GM12891 (cell line): ENCODE measurements around the gene EAF1.
"Not testable (repeated sequence)": the region's sequence is repeated elsewhere in the genome, so short reads cannot be mapped to it uniquely, and the experiment has no call there.

Source experiments
- DNase-seq: peaks from one replicate; pipeline ENCODE4 v3.0.0; 2011; ENCODE audit warnings: low spot score; ENCODE audit not compliant: insufficient read length
- FAIRE-seq: peaks from 2 replicates; lab custom pipeline; 2011; peaks lifted over from hg19 to GRCh38; lab: Jason Lieb, UNC
- PAX5 ChIP-seq: IDR thresholded peaks from 2 replicates; pipeline ENCODE4 v1.6.1; 2011; ENCODE audit warnings: low read length, moderate library complexity, mild to moderate bottlenecking; ENCODE audit not compliant: insufficient read depth, severe bottlenecking
- POLR2A ChIP-seq: IDR thresholded peaks from 2 replicates; pipeline ENCODE4 v1.6.1; 2011; ENCODE audit warnings: low read depth, low read length, control low read depth
- POLR2AphosphoS5 ChIP-seq: IDR thresholded peaks from 2 replicates; pipeline ENCODE4 v1.6.1; 2011; ENCODE audit warnings: low read depth, low read length, control low read depth
- POU2F2 ChIP-seq: IDR thresholded peaks from 2 replicates; pipeline ENCODE4 v1.6.1; 2011; ENCODE audit warnings: low read depth, mild to moderate bottlenecking, control low read depth, low read length, moderate library complexity
- SPI1 ChIP-seq: IDR thresholded peaks from 2 replicates; pipeline ENCODE4 v1.6.1; 2011; ENCODE audit warnings: low read depth, low read length, control low read depth
- TAF1 ChIP-seq: IDR thresholded peaks from 2 replicates; pipeline ENCODE4 v1.6.1; 2011; ENCODE audit warnings: low read depth, low read length, control low read depth

The EAF1 gene

DNA sequence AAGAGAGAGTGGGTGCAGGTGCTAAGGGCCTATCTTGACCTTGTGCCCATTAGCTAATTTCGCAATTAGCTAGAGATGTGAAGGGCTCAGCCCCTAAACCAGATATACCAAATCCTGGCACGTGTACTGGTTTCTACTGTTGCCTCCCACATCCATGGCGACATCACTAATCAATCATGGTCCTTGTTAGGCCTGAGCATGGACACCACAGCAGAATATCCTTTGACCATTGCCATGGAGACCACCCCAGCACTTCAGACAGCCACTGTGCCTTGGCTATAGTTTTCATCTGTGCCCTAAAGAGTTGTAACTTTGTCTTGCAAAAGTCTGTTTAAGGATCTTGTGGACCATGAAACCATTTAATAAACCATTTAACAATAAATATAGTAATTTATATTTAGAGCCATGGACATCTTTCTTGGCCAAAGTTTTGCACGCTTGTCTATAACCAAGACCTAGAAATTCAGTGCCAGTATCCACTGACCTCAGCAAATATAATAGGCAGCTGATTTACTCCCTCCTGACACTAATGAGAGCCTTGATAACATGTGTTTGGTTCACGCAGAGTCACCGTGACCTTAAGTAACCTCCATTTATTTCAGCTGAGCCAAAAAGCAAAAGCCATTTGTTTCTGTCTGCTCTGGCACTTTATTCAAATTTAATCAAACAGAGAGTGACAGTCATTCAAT lies 50.7 kb downstream of the EAF1 start:
- FAIRE-seq (no peak), DNase-seq (no peak)
- TF ChIP-seq TAF1 = no peak
- no peak for TF ChIP-seq SPI1
- no peak for TF ChIP-seq POU2F2
- TF ChIP-seq POLR2A = no peak
- no peak for TF ChIP-seq PAX5
- TF ChIP-seq POLR2AphosphoS5 = no peak

DNA sequence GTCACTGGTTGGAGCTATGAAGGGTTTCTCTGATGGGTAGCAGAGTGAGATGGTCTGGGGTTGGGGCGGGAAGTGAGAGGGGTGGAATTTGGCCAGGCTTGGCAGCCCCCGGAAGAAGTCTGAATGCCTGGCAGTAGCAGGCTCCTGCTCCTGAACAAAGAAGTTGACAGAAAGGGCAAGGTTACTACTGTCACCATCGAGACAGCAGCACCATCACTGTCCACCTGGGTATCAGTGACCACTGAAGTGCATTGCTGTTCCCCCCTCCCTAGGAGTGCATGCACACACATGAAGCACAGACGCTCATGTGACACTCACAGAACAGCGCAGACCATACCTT lies 51.2 kb downstream of the EAF1 start:
- TF ChIP-seq SPI1 (no peak), PAX5 (no peak), POU2F2 (no peak), TAF1 (no peak), POLR2A (no peak), POLR2AphosphoS5 (no peak)
- no peak for DNase-seq
- no peak for FAIRE-seq

DNA sequence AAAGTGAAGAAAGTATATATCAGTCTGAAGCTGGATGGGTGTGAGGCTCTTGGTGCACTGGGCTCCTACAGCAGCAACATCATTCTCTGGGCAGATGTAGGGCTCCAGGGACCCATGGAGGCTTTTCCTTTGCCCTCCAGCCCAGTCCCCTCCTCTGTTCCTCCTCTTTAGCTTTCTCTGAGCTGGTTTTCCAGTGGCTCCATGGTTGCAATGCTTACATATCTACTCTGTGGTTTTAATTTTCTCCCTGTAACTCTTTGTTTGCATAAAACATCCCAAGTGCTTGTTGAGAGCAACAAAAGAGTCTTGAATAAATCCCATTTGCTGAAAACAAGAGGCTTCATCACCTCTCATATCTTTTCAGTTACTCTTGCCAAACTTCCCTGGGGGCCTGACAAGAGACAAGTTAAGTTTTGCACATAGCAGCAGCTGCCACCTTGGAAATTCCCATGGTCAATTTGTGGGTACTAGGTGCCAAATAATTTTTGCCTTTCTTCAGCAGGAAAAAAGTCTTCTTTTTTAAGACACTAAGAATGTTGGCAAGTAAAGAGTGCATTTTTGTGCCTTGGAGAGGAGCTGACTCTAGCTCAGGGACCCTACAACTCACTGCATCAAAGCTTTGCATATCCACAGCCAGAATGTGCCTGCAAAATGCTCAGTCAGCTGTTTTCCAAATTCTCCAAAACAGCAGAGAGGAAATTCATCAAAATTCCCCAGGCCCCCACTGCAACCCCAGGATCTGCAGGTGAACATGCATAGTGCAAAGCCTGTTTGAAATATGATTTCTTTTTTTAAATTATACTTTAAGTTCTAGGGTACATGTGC lies 52.2 kb downstream of the EAF1 start:
- FAIRE-seq (no peak), DNase-seq (no peak)
- TF ChIP-seq TAF1 (no peak), POLR2A (no peak)

DNA sequence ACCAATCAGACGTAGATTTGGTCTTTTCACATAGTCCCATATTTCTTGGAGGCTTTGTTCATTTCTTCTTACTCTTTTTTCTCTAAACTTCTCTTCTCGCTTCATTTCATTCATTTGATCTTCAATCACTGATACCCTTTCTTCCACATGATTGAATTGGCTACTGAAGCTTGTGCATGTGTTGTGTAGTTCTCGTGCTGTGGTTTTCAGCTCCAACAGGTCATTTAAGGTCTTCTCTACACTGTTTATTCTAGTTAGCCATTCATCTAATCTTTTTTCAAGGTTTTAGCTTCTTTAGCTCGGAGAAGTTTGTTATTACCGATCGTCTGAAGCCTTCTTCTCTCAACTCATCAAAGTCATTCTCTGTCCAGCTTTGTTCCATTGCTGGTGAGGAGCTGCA lies 57.2 kb downstream of the EAF1 start:
- FAIRE-seq, DNase-seq: not testable (repeated sequence)

DNA sequence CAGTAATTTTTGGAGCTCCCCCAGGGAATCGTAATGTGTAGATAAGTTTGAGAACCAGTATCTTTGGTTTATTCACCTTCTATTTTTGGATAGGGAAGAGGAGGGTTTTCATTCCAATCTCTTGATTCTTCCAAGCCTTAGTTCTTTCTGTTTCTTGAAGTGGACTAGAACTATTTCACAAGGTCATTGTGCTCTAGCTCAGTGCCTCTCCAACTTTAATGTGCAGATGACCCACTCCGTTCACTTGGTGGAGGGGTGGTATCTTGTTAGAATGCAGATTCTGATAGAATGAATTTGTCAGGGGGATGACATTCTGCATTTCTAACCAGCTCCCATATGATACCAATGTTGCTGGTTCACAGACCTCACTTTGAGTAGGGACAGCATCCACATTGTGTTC lies 58.6 kb downstream of the EAF1 start:
- DNase-seq = no peak
- TF ChIP-seq POLR2A (no peak), SPI1 (no peak), PAX5 (no peak), POU2F2 (no peak), POLR2AphosphoS5 (no peak), TAF1 (no peak)
- no peak for FAIRE-seq

DNA sequence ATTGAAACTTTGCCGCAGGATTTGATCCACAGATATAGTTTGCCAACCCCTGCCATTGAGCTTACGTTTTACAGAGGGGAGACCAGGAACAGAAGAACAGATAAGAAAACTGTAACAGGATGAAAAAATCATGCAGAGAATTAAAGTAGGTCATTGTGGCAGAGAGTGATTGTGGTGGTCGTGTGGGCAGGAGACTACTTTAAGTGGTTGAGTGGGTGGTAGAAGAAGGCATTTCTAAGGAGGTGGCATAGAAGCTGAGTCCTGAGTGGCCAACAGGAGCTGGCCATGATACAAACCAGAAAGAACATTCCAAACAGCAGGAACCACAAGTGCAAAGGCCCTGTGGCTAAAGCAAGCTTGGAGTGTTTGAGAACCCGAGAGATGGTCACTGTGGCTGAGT lies 59.6 kb downstream of the EAF1 start:
- no peak for FAIRE-seq
- no peak for TF ChIP-seq POU2F2
- no peak for TF ChIP-seq POLR2A
- no peak for TF ChIP-seq SPI1
- TF ChIP-seq TAF1 = no peak
- TF ChIP-seq PAX5 = no peak
- no peak for DNase-seq

DNA sequence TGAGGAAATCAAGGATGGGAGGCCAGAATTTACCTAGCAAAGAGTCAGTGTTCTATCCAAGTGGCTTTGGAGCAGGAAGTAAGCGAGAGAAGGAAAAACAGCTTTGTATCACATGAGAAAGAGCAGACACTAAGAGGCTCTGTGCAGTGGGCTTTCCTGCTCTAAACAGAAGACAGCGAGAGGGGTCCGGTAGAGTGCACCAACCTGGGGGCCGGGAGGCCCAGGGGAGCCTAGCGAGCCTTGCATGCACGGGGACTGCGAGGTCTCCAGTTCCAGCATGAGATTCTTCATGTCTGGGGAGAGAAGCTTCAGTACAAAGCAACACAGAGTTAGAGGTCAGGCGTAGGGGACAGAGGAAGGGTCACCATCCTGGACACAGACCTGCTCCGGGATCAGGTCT lies 60.6 kb downstream of the EAF1 start:
- FAIRE-seq (no peak), DNase-seq (no peak)
- TF ChIP-seq POLR2A (no peak), POU2F2 (no peak), POLR2AphosphoS5 (no peak), TAF1 (no peak), PAX5 (no peak), SPI1 (no peak)

DNA sequence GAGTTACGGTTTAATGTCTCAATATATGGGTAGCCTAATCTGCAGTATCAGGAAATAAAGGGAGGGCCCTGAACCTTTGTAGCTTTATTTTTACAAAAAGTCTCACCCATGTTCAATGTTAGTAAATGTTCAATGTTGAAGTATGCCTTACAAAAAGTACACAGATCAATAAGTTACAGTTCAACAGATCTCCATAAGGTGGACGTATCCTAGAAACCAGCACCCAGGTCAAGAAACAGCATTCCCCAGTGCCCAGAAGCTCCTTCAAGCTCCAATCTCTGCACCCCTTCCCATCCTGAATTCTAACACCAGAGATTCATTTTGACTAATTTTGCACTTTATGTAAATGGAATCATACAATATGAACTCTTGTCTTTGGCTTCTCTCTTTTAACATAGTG lies 62.8 kb downstream of the EAF1 start:
- DNase-seq = no peak
- FAIRE-seq = no peak
- TF ChIP-seq POLR2A = no peak
- no peak for TF ChIP-seq TAF1
- no peak for TF ChIP-seq SPI1
- TF ChIP-seq POU2F2 = no peak
- TF ChIP-seq PAX5 = no peak
- no peak for TF ChIP-seq POLR2AphosphoS5

DNA sequence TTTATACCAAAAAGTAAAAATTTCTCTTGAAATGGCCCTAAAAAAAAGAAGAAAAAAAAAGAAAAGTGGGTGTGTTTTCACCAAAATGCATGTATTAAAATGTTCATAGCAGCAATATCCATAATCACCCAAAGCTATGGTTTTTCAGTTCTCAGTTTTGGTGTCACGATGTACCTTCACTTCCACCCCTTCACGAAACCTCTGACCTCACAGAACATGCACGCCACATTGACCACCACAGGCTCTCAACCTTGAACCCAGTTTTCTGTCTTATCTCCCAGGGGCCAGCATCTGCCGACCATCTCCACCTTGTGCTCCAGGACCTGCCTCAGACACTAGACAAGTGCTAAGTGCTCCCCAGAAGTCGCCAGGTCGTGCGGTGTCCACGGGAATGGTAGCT lies 63.7 kb downstream of the EAF1 start:
- DNase-seq = no peak
- FAIRE-seq = no peak
- TF ChIP-seq POU2F2 (no peak), SPI1 (peak; percentile 71), PAX5 (no peak)
